Effector CD4-positive, alpha-beta T cell (primary cell): ENCODE measurements around the gene DDRGK1.
"Not testable (repeated sequence)": the region's sequence is repeated elsewhere in the genome, so short reads cannot be mapped to it uniquely, and the experiment has no call there.

Source experiments
- DNase-seq: peaks from one replicate; pipeline ENCODE4 v3.0.0-alpha.2; 2020

DDRGK1 gene

DNA sequence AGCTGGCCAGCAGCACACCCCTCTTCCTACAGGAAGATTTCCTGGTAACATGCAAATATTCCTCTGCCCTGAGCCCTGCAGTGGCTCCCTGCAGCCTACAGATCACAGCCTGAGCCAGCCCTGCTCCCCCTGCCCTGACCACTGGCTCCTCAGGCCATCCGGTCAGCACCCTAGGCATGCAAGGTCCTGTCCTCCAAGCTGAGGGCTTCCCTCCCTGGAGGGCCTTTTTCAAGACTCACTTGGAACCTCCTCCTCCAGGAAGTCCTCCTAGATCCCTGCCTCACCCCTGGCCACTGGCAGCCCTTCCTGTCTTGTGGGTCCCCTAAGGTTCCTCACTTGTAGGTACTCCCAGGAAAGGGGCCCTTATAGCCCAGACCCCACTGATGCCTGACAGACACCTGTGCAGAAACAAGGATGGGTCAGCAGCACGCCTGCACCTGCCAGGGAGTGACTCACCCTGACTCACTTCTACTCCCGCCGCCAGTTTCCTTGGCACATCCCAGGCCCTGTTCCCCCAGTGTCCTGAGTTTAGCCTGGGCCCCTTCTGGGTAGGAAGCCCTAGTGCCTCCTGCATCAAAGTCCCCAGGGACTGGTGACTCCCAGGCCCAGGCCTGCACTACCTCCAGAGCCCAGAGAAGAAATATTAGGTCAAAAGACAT lies 31.3 kb upstream of the DDRGK1 start:
- DNase-seq, result no peak

DNA sequence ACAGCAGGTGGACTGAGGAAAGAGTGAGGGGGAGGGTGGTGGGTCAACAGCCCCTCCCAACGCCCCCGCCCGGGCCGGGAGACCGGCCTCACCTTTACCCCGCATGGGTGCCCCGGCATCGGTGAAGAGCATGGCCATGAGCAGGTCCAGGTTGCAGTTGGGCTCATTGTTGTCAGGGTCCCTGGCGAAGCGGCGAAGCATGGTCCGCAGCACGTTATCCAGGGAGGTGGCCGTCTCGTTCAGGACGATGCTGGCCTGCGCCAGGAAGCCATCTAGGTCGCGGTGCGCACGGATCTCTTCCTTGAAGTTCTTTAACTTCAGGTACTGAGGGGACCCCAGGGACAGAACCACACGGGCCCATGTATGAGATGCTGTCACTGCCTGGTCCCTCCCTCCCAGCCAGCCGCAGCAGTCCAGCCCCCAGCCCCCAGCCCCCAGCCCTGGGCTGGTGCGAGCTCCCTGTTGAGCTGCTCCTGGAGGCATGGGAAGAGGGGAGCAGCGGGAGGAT lies 29.6 kb upstream of the DDRGK1 start:
- DNase-seq, result no peak

DNA sequence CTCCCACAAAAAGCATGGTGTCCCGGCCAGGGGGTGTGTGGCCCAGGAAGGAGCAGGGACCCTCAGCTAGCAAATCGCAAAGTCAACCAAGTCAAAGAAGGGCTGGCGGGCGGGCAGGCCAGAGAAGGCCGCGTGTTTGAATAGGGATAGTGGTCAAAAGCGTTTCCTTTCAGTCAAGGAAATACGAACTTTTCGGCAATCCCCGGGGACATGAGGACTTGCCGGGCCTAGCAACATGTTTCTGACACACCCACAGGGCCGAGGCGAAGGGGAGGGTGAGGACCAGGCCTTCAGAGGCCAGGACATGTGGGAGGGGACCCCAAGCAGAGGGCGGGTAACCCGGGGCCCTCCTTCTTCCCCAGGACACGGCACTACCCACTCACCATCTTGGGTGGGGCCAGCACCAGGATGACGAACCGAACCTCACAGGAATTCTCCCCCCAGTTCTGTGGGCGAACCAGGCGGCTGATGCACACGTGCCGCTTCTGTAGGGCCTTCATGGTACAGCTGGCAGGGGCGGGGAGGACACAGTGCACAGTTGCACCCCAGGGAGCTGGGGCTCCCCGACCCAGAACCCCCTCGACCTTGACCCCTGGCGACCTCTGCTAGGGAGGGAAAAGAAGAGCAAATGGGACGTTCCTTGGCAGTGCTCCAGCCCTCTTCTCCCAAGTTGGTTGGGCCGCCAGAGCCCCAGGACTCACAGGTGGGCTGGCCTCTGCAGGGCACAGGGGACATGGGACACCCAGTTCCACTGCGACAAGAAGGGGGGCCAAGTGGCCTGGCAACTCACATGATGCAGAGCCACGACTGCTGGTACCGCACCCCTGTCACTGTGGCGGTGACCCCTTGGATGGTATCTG lies 28.9 kb upstream of the DDRGK1 start:
- DNase-seq, result no peak

DNA sequence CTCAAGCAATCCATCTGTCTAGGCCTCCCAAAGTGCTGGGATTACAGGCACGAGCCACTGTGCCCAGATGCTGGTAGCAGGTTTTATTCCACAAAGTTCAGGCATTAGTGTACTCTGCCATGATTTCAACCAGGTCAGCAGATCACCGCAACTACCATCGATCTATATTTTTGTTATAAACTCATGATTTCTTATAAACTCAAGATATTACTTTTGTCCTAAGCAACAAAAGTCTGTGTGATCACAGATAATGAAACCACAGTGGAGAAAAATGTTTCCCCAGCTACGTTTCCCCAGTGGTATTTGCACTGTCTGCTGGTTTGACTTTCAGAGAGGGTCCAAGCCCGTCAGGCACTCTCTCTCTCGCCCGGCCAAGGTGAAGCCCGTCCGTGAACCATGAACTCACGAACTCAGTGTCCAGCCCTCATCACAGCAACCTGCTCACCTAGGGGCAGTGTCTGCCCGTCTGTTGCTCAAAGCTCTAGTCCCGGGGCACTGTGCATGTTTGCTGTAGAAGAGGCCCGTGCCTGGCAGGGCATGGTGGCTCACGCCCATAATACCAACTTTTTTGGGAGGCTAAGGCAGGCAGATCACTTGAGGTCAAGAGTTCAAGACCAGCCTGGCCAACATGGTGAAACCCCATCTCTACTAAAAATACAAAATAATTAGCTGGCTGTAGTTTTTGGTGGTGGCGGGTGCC lies 27.6 kb upstream of the DDRGK1 start:
- DNase-seq, result no peak

DNA sequence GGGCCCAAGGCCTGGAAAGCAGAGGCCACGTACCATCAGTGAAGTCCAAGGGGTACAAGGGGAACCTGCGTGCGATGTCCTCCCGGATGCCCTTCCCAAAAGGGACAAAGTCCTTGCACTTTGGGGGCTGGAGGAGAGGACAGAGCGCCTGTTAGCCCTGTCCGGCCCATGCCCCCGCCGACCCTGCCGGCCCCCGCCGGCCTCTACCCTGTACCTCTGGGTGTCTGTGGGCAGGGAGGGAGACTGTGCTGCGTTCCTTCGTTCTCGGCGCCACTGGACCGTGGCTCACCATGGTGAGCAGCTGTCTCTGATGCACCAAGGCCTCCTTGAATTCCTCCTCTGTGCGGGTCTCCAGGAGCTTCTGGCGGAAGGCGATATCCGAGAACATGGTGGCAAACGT lies 26.6 kb upstream of the DDRGK1 start:
- DNase-seq, result no peak

DNA sequence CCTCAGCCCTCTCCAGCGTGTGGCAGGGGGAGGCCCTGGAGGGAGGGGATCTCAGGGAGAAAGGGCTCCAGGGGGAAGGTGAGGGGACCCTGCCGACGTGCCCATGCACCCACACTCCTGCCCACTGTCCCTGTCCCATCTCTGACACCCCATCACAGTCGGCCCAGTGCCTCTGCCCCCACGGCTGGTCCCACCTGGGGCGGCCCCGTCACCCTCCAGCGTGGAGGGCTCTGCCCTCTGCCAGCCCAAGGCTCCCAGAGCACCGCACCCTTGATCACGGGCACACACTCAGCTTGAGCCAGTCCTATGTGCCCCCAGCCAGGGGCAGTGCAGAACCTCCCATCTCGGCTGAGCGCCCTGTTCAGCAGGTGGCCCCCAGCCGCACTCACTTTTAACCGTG lies 25.3 kb upstream of the DDRGK1 start:
- no peak for DNase-seq

DNA sequence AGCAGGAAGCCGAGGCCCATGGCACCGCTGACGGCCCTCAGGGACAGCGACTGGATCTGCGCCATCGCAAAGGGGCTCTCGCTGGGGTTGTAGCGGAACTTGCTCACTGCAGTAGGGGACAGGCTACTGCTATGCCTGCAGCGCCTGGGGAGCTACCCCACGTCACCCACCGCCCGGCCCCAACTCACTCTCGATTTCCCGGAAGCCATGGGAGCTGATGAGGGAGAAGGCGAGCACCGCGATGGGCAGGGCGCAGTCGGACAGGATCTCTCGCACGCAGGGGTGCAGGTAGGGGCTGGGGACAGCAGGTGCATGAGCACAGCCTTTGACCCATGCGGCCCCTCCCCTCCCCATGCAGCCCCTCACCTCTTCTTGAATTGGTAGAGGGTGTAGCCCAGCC lies 24.7 kb upstream of the DDRGK1 start:
- no peak for DNase-seq

DNA sequence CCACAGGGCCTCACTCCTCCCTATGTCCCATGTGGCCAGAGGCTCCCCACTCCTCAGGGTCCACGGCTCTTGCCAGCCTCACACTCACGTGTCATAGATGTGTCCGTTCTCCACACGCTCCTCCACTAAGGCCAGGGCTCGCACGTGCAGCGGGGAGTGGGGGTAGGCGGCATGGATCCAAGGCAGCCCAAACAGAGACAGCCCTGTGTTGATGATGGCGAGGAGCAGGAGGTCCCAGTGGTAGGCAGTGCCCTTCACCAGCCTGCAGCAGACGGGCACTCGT lies 24.2 kb upstream of the DDRGK1 start:
- no peak for DNase-seq

DNA sequence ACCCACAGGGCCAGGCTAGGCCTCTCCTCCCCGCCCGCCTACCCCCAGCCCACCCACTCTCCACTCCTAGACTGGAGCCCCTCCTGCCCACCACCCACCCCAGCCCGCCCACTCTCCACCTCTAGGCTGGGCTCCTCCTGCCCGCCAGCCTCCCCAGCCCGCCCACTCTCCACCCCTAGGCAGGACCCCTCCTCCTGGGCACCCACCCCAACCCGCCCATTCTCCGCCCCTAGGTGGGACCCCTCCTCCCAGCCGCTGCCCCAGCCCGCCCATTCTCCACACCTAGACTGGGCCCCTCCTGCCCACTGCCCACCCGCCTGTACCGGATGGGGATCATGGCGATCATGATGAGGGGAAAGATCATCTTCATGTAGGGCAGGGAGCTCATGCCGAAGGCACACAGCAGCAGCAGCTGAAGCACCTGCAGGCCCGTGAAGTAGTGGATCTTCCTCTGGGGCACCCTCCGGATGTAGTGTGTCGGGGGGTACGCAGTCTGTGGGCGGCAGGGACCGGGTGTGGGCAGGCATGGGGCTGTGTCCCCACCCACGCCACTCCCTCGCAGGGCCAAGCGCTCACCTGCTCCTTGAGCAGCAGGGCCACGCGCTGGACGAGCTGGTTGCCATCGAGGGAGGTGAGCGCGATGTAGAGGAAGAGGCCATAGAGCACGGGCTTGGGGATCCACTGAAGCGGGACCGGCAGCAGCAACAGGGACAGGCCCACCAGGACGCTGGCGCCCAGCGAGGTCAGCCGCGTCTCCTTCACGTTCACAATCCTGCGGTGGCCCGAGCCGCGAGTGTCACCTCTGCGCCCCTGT lies 23.7 kb upstream of the DDRGK1 start:
- DNase-seq, result no peak

DNA sequence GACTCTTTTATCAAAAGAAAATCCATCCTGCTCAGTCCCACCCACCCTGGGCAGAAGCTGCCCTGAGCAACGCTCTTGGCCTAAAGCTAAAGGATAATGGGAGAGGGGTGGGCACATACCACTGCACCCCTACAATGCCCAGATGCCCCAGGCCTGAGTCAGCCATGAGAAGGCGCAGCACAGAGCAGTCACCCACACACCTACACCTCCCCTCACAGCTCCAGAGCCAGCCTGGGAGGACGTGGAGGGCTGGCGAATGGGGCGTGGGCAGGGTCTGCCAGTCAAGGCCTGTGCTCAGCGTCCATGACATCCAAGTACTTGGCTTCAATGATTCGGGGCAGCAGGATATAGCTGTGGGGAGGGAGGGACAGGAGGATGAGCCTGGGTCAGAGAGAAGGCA lies 23.0 kb upstream of the DDRGK1 start:
- DNase-seq, result no peak

DNA sequence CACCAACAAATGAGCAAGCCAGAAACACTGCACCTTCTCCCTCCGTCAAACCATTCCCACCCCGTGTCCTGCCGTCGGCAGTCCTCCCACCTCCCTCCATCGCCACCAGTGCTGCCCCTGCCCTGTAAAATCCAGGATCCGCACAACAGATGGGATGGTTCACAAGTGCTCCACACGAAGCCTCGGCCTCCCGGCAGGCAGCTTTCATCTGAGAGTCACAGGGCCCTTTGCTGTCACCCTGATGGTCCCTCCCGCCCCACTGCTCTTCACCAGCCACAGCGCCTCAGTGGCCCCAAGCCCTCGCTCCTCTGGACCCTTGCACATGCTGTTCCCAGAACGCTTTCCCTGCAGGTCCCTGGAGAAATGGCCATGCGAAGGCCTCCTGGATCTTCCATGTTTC lies 22.4 kb upstream of the DDRGK1 start:
- no peak for DNase-seq

DNA sequence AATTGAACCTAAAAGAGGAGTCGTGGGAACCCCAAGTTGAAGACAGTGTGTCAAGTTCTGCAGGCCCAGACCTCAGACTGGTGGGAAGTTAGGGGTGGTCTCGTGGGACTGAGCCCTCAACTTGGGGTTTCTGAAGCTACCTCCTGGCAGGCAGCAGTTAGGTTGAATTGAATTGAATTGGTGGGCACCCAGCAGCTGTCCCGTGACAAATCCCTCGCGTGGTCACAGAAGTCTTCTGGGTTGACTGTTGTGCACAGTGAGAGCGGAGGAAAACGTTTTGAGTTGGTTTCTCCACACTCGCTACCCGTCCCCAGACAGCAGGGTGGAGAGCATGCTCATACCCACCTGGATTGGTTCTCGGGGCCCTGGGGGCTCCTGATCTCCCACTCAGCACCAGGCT lies 21.6 kb upstream of the DDRGK1 start:
- no peak for DNase-seq

DNA sequence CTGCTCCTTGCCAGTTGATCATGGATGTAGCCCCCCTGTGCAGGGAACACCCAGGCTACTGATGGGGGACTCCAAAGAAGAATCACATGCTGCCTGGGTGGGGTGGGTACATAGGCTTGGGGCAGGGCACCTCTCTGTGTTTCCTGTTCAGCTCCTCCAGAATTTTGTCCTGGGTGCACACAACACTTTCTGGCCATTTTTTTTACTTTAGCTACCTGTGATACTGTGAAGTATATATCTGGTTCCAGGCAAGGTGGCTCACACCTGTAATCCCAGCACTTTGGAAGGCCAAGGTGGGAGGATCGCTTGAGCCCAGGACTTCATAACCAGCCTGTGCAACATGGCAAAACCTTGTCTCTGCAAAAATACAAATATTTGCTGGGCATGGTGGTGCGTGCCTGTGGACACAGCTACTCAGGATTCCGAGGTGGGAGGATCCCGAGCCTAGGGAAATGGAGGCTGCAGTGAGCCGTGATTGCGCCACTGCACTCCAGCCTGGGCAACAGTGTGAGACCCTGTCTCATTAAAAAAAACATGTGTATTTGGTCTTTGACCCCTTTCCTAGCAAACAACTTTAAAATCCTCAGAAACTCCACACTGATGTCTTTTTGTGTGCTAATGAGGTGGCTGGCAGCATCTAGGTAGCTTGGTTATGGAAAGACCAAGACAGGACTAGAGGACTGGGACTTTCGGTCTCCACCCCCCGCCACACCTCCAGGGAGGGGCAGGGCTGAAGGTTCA lies 20.4 kb upstream of the DDRGK1 start:
- no peak for DNase-seq

DNA sequence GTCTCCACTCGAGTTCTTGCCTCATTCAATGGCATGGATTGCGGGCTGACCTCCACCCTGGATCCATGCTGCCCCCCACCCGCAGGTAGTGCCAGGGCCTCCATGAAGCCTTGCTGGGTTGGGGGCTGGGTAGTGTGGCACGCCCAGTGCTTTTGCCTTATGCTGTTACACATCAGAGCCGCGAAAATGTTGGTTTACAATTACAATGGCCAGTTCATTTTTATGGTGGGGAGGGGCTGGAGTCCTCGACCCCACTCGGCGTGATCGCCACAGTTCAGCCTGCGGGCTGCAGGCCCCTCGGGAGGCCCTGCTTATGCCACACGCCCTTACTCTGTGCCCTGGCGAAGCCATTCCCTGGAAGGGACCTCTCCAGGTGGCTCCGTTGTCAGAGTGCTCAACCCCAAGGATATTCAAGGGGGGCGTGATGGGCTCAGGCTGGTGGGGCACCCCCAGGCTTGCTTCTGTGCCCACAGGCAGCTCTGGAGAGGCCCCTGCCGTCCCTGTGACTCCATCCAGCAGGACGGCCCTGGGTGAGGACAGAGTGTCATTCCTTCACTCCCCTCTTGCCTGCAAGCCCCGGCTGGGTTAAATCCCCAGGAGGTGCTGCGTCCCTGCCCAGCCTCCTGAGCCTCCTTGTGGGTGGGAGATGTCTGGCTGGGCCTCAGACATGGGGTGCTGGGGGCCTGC lies 19.7 kb upstream of the DDRGK1 start:
- DNase-seq, result no peak

DNA sequence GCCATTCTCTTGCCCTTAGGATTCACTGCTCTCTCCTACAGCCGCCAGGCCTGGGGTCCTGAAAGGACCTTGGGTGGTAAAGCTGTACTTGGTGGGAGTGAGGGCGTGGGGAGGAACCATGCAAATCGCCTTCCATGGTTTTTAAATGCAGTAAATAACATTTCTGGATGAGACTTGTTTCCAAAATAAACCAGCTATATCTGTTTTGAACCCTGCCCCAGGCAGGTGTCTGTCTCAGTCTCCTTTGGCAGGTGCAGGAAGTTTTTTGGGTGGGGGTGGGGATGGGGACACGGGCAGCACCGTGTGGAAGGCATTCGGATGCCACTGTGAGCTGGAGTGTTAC lies 19.1 kb upstream of the DDRGK1 start:
- DNase-seq, result no peak

DNA sequence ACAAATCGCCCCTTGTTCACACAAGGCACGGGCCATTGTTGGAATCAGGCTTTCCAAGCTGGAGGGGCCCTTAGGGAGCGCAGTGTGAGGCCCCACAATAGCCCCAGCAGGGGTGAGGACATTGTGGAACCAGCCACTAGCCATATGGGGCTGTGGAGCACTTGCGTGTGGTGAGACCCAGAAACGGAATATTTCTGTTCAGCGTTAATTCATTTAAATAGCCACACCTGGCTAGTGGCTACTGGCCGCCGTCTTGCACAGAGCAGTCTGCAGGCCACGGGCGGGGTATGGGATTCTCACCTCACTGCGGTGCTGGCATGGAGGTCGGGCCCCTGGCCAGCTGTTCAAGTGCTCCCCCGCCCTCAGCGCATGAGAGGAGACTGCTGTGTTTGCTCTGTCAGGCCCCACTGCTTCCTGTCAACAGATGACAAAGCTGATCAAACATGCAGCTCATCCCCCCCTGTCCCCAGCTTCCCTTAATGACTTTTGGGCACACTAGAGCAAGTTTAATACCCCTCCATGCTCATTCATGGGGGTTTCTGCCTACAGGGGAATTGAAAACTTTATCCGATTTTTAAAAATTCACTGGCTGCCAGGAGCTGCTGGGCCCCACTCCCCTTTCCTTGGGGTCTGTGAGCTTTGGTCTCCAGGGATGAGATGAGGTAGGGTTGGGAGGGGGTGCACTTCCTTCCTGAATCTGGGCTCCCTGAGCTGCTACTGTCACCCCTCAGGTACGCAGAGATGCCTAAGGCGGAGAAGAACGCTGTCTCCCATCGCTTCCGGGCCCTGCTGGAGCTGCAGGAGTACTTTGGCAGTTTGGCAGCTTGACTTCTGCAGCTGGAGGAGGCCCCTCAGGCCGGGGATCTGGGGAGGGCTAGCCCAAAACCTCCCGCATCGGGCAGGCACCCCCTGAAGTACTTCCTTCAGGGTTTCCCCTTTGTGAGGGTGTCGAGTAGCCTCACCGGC lies 18.4 kb upstream of the DDRGK1 start:
- DNase-seq, result peak; percentile 25

DNA sequence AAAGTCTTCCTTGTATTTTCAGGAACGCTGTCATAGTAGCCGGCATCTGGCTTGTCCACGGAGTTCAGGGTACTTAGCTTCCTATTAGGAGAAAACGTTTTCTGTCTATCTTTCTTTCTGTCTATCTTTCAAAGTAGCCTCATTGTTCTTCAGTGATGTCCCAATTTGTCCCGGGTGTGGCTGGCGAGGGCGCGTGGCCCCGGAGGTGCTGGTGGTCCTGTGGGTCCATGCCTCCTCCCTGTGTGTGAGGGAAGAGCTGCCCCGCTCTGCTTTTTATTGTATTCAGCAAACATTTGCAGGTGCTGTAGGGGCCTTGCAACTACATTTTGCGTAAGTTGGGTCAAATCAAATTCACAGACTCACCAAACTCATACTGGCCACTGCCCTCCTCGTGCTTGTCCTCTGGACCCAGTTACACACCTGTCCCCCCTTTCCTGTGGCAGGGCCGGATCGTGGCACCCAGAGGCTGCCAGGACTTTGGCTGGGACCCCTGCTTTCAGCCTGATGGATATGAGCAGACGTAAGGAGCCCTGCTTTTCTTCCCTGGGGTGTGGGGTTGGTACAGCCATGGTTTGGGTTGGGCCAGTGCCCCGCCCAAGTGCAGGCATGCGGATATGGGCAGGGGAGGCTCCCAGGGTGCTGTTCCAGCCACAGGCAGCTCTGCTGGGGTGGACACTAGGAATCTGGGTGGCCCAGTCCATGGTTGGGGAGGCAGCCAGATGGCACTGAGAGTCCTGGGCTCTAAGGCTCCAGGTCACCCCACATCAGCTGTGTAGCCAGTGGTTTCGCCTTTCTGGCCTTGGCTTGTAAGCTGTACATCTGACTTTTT lies 17.1 kb upstream of the DDRGK1 start:
- no peak for DNase-seq

DNA sequence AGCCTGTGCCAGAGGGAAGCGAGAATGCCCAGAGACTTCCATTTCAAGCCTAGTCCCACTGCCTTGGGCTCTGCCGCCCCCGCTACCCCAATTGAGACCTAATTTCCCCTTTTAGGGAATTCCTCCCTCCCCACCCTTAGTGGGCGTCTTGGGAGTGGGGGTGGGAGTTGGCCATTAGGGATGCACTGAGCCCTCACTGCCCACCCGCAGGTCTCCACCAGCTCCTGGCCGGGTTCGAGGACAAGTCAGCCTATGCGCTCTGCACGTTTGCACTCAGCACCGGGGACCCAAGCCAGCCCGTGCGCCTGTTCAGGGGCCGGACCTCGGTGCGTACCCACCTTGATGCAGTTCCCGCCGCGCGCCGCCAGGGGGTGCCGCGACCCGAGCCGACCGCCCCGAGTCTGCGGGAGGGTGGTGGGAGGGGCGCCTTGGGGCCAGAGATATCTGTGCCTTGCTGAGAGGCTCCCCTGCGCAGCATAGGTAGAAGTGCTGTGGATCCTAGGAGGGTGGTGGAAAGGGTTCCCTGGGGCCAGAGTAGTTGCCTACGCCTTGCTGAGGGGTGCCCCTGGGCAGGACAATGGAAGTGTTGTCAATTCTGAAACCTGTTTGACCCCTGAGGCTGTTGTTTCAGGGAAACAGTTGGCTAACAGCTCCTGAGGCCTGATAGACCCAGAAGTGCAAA lies 14.0 kb upstream of the DDRGK1 start:
- DNase-seq, result peak; percentile 67

DNA sequence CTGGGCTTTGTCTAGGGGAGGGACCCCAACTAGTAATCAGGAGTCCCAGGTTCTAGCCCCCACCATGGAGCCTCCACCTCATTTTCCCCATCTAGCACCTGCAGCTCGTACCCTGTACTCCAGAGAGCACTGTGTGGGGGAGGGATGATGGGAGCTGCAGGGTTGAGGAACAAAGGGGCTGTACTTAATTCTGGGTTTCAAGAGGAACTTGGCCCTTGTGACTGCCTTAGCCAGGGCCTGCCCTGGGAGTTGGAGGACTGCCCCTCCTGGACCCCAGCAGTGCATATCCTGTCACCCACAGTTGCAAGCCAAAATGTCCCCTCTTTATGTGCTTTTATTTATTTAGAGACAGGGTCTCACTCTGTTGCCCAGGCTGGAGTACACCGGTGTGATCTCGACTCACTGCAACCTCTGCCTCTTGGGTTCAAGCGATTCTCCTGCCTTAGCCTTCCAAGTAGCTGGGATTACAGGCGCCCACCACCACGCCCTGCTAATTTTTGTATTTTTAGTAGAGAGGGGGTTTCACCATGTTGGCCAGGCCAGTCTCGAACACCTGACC lies 11.0 kb upstream of the DDRGK1 start:
- DNase-seq, result not testable (repeated sequence)
